Stimulated activated memory B cell treated with anti-CD40 and anti-IgM and Interleukin-4, amounts not matched to agents 10 μg/mL and 1 μg/mL and 100 μg/mL, for 72 hours (primary cell): ENCODE measurements around the gene SNU13.
"Not testable (repeated sequence)": the region's sequence is repeated elsewhere in the genome, so short reads cannot be mapped to it uniquely, and the experiment has no call there.

Source experiments
- ATAC-seq: fragments of 150-1000 bp; cut with Tn5 transposase; 2 replicates; pipeline ENCODE4 v1.10.0; 2021
- H3K27ac Mint-ChIP-seq: one replicate; pipeline ENCODE4 v1.8.0; 2022; ENCODE audit warnings: mild to moderate bottlenecking, mixed read lengths
- H3K27me3 Mint-ChIP-seq: one replicate; pipeline ENCODE4 v1.8.0; 2022; ENCODE audit warnings: mixed read lengths
- H3K36me3 Mint-ChIP-seq: one replicate; pipeline ENCODE4 v1.8.0; 2022; ENCODE audit warnings: mixed read lengths
- H3K4me1 Mint-ChIP-seq: one replicate; pipeline ENCODE4 v1.8.0; 2022; ENCODE audit warnings: mixed read lengths
- H3K4me3 Mint-ChIP-seq: one replicate; pipeline ENCODE4 v1.8.0; 2022; ENCODE audit warnings: mild to moderate bottlenecking, moderate library complexity, mixed read lengths
- H3K9me3 Mint-ChIP-seq: one replicate; pipeline ENCODE4 v1.8.0; 2022; ENCODE audit warnings: mixed read lengths

Gene SNU13

GRCh38 chr22:41690476-41690875 is 1.8 kb upstream of the SNU13 start:
- H3K36me3 Mint-ChIP-seq, result no peaks in the 10 kb centered on the region
- H3K4me3 Mint-ChIP-seq, result no peak overlapping the region
- H3K27ac Mint-ChIP-seq, result peak overlapping the region; percentile 96
- H3K27me3 Mint-ChIP-seq, result no peaks in the 10 kb centered on the region
- H3K4me1 Mint-ChIP-seq, result peaks cover 39% of the 10 kb centered on the region
- no peak for ATAC-seq
- no peaks in the 10 kb centered on the region for H3K9me3 Mint-ChIP-seq

- Mint-ChIP-seq H3K4me1 (peaks cover 47% of the 10 kb centered on the region), H3K27me3 (no peaks in the 10 kb centered on the region), H3K4me3 (peak overlapping the region; percentile 93), H3K36me3 (peaks cover 5% of the 10 kb centered on the region), H3K27ac (peak overlapping the region; percentile 96), H3K9me3 (no peaks in the 10 kb centered on the region)
- ATAC-seq, result peak; percentile 44
Measured at GRCh38 chr22:41687901-41688364, 734 bp downstream of the SNU13 start.

- ATAC-seq, H3K9me3 Mint-ChIP-seq, H3K27me3 Mint-ChIP-seq: not testable (repeated sequence)
- Mint-ChIP-seq H3K27ac (peak overlapping the region; percentile 96), H3K36me3 (peaks cover 11% of the 10 kb centered on the region), H3K4me3 (peak overlapping the region; percentile 93), H3K4me1 (peaks cover 52% of the 10 kb centered on the region)
Measured at GRCh38 chr22:41686890-41687289, 1.8 kb downstream of the SNU13 start.

GRCh38 chr22:41684194-41684593 is 4.5 kb downstream of the SNU13 start:
- no peak overlapping the region for H3K4me3 Mint-ChIP-seq
- peaks cover 47% of the 10 kb centered on the region for H3K4me1 Mint-ChIP-seq

GRCh38 chr22:41683616-41684015 is 5.1 kb downstream of the SNU13 start:
- no peaks in the 10 kb centered on the region for H3K27me3 Mint-ChIP-seq
- no peak overlapping the region for H3K4me3 Mint-ChIP-seq
- no peaks in the 10 kb centered on the region for H3K9me3 Mint-ChIP-seq
- H3K36me3 Mint-ChIP-seq, result peaks cover 20% of the 10 kb centered on the region
- no peak for ATAC-seq
- peaks cover 42% of the 10 kb centered on the region for H3K4me1 Mint-ChIP-seq
- no peak overlapping the region for H3K27ac Mint-ChIP-seq

More at GRCh38 chr22:41684194-41684593, 4.5 kb downstream of the SNU13 start:
- H3K36me3 Mint-ChIP-seq, result peaks cover 18% of the 10 kb centered on the region
- no peaks in the 10 kb centered on the region for H3K9me3 Mint-ChIP-seq
- H3K27ac Mint-ChIP-seq, result no peak overlapping the region
- H3K27me3 Mint-ChIP-seq, result no peaks in the 10 kb centered on the region
- ATAC-seq, result no peak

GRCh38 chr22:41683052-41683451 is 5.6 kb downstream of the SNU13 start:
- no peak for ATAC-seq
- H3K4me3 Mint-ChIP-seq, result peak overlapping the region; percentile 99

GRCh38 chr22:41682033-41682807 is 6.4 kb downstream of the SNU13 start:
- Mint-ChIP-seq H3K4me1 (peaks cover 37% of the 10 kb centered on the region), H3K9me3 (no peaks in the 10 kb centered on the region), H3K27ac (peak overlapping the region; percentile 96), H3K27me3 (no peaks in the 10 kb centered on the region), H3K36me3 (peaks cover 31% of the 10 kb centered on the region), H3K4me3 (peak overlapping the region; percentile 99)
- peak; percentile 98 for ATAC-seq

More at GRCh38 chr22:41683052-41683451, 5.6 kb downstream of the SNU13 start:
- Mint-ChIP-seq H3K4me1 (peaks cover 39% of the 10 kb centered on the region), H3K36me3 (peaks cover 25% of the 10 kb centered on the region), H3K27ac (peak overlapping the region; percentile 96), H3K9me3 (no peaks in the 10 kb centered on the region), H3K27me3 (no peaks in the 10 kb centered on the region)

- H3K27me3 Mint-ChIP-seq, result no peaks in the 10 kb centered on the region
- peaks cover 34% of the 10 kb centered on the region for H3K4me1 Mint-ChIP-seq
- H3K4me3 Mint-ChIP-seq, result peak overlapping the region; percentile 99
- no peaks in the 10 kb centered on the region for H3K9me3 Mint-ChIP-seq
- H3K27ac Mint-ChIP-seq, result peak overlapping the region; percentile 96
- peak; percentile 40 for ATAC-seq
- H3K36me3 Mint-ChIP-seq, result peaks cover 36% of the 10 kb centered on the region
Measured at GRCh38 chr22:41681616-41682015, 7.1 kb downstream of the SNU13 start.

GRCh38 chr22:41676134-41676533 is 12.5 kb downstream of the SNU13 start:
- no peak for ATAC-seq
- Mint-ChIP-seq H3K4me1 (peaks cover 28% of the 10 kb centered on the region), H3K27me3 (no peaks in the 10 kb centered on the region), H3K27ac (no peak overlapping the region), H3K4me3 (no peak overlapping the region), H3K36me3 (peaks cover 51% of the 10 kb centered on the region), H3K9me3 (no peaks in the 10 kb centered on the region)

GRCh38 chr22:41674846-41675340 is 13.8 kb downstream of the SNU13 start:
- Mint-ChIP-seq H3K4me1 (peaks cover 21% of the 10 kb centered on the region), H3K27ac (peak overlapping the region; percentile 33), H3K27me3 (no peaks in the 10 kb centered on the region), H3K36me3 (peaks cover 44% of the 10 kb centered on the region), H3K4me3 (no peak overlapping the region), H3K9me3 (no peaks in the 10 kb centered on the region)
- no peak for ATAC-seq

GRCh38 chr22:41672780-41673509 is 15.7 kb downstream of the SNU13 start:
- ATAC-seq, result no peak
- H3K27me3 Mint-ChIP-seq, result no peaks in the 10 kb centered on the region

GRCh38 chr22:41672096-41672495 is 16.6 kb downstream of the SNU13 start:
- H3K36me3 Mint-ChIP-seq, result peaks cover 31% of the 10 kb centered on the region
- H3K4me1 Mint-ChIP-seq, result peaks cover 21% of the 10 kb centered on the region
- ATAC-seq, H3K27me3 Mint-ChIP-seq, H3K9me3 Mint-ChIP-seq, H3K4me3 Mint-ChIP-seq, H3K27ac Mint-ChIP-seq: not testable (repeated sequence)

More at GRCh38 chr22:41672780-41673509, 15.7 kb downstream of the SNU13 start:
- H3K27ac Mint-ChIP-seq, result no peak overlapping the region
- H3K4me1 Mint-ChIP-seq, result peaks cover 21% of the 10 kb centered on the region
- H3K4me3 Mint-ChIP-seq, result no peak overlapping the region
- peaks cover 37% of the 10 kb centered on the region for H3K36me3 Mint-ChIP-seq
- no peaks in the 10 kb centered on the region for H3K9me3 Mint-ChIP-seq

GRCh38 chr22:41668971-41669911 is 19.4 kb downstream of the SNU13 start:
- Mint-ChIP-seq H3K4me1 (peaks cover 17% of the 10 kb centered on the region), H3K9me3 (no peaks in the 10 kb centered on the region), H3K36me3 (peaks cover 11% of the 10 kb centered on the region), H3K27me3 (no peaks in the 10 kb centered on the region), H3K4me3 (no peak overlapping the region), H3K27ac (no peak overlapping the region)
- no peak for ATAC-seq

GRCh38 chr22:41664951-41665350 is 23.7 kb downstream of the SNU13 start:
- ATAC-seq, result no peak
- Mint-ChIP-seq H3K4me1 (peaks cover 12% of the 10 kb centered on the region), H3K36me3 (peaks cover 34% of the 10 kb centered on the region), H3K9me3 (no peaks in the 10 kb centered on the region), H3K27ac (peak overlapping the region; percentile 46), H3K4me3 (no peak overlapping the region), H3K27me3 (no peaks in the 10 kb centered on the region)
